WTC11 (cell line): ENCODE measurements around the gene MCRS1. TPM values are rescaled to one million over a fixed set of nuclear protein-coding genes. Genes with fewer than 3 reads are reported as not detected.
A peak's percentile ranks its signal among the peaks of the same experiment; 100 is the strongest.
"Not testable (repeated sequence)": the region's sequence is repeated elsewhere in the genome, so short reads cannot be mapped to it uniquely, and the experiment has no call there.

ENCODE experiments used
- ATAC-seq: fragments of 200-7000 bp; cut with Tn5 transposase; 2 replicates; pipeline ENCODE4 v1.10.0; 2021; ENCODE audit warnings: mild to moderate bottlenecking, moderate library complexity
- CTCF ChIA-PET: fragments of 300-600 bp; sonication (Branson Sonifier 250); formaldehyde crosslinking; loops from one replicate; lab custom pipeline; 2021; ENCODE audit warnings: antibody characterized with exemption; lab: Charles Lee
- POLR2A ChIA-PET: fragments of 350-600 bp; sonication (Branson Sonifier 250); formaldehyde crosslinking; loops from one replicate; lab custom pipeline; 2021; ENCODE audit warnings: antibody characterized with exemption; lab: Charles Lee
- DNase-seq: peaks from one replicate; pipeline ENCODE4 v3.0.0; 2021; ENCODE audit warnings: low spot score
- H3K27ac Mint-ChIP-seq: 2 replicates; pipeline ENCODE4 v1.8.0; 2021; ENCODE audit warnings: mixed read lengths
- H3K27me3 Mint-ChIP-seq: 2 replicates; pipeline ENCODE4 v1.8.0; 2021; ENCODE audit warnings: low read depth, mild to moderate bottlenecking, moderate library complexity, mixed read lengths
- H3K36me3 Mint-ChIP-seq: 2 replicates; pipeline ENCODE4 v1.8.0; 2021; ENCODE audit warnings: mixed read lengths
- H3K4me1 Mint-ChIP-seq: 2 replicates; pipeline ENCODE4 v1.8.0; 2022; ENCODE audit warnings: mixed read lengths
- H3K4me3 Mint-ChIP-seq: 2 replicates; pipeline ENCODE4 v1.8.0; 2021; ENCODE audit warnings: mild to moderate bottlenecking, moderate library complexity, mixed read lengths
- H3K9me3 Mint-ChIP-seq: 2 replicates; pipeline ENCODE4 v1.8.0; 2021; ENCODE audit warnings: mixed read lengths
- ATF6 ChIP-seq: sonication (generic); formaldehyde crosslinking; IDR thresholded peaks from 2 replicates; pipeline ENCODE4 v1.8.1; 2023; ENCODE audit warnings: mild to moderate bottlenecking, missing genetic modification reagents
- CREM ChIP-seq: sonication (generic); formaldehyde crosslinking; IDR thresholded peaks from 2 replicates; pipeline ENCODE4 v1.8.1; 2022; ENCODE audit warnings: mild to moderate bottlenecking, missing genetic modification reagents, moderate library complexity
- EMX1 ChIP-seq: fragments of 250-450 bp; sonication (Bioruptor Pico); IDR thresholded peaks from 2 replicates; pipeline ENCODE4 v1.8.0; 2021; ENCODE audit warnings: mild to moderate bottlenecking
- ETV6 ChIP-seq: sonication (generic); formaldehyde crosslinking; IDR thresholded peaks from 2 replicates; pipeline ENCODE4 v1.8.1; 2022; ENCODE audit warnings: mild to moderate bottlenecking, missing genetic modification reagents
- GTF2I ChIP-seq: fragments of 250-450 bp; sonication (Bioruptor Pico); conservative IDR thresholded peaks from 2 replicates; pipeline ENCODE4 v1.4.0; 2021; ENCODE audit warnings: mild to moderate bottlenecking
- HMGXB4 ChIP-seq: sonication (generic); formaldehyde crosslinking; IDR thresholded peaks from 2 replicates; pipeline ENCODE4 v1.8.1; 2023; ENCODE audit warnings: mild to moderate bottlenecking, moderate library complexity, missing genetic modification reagents
- IRF1 ChIP-seq: sonication (generic); formaldehyde crosslinking; IDR thresholded peaks from 2 replicates; pipeline ENCODE4 v1.8.0; 2023; ENCODE audit warnings: missing genetic modification reagents
- JAZF1 ChIP-seq: fragments of 250-450 bp; sonication (Bioruptor Pico); IDR thresholded peaks from 2 replicates; pipeline ENCODE4 v1.9.0; 2021; ENCODE audit warnings: moderate library complexity, mild to moderate bottlenecking, inconsistent platforms
- KAT7 ChIP-seq: sonication (generic); formaldehyde crosslinking; IDR thresholded peaks from 2 replicates; pipeline ENCODE4 v1.8.1; 2023; ENCODE audit warnings: missing genetic modification reagents, mild to moderate bottlenecking, borderline replicate concordance
- MAX ChIP-seq: sonication (generic); formaldehyde crosslinking; IDR thresholded peaks from 2 replicates; pipeline ENCODE4 v1.8.0; 2022; ENCODE audit warnings: mild to moderate bottlenecking, missing genetic modification reagents
- MYBL2 ChIP-seq: sonication (generic); formaldehyde crosslinking; IDR thresholded peaks from 2 replicates; pipeline ENCODE4 v1.8.1; 2023; ENCODE audit warnings: mild to moderate bottlenecking, moderate library complexity, missing genetic modification reagents
- RELA ChIP-seq: sonication (generic); formaldehyde crosslinking; IDR thresholded peaks from 2 replicates; pipeline ENCODE4 v1.8.1; 2022; ENCODE audit warnings: missing genetic modification reagents, mild to moderate bottlenecking, borderline replicate concordance
- TEAD1 ChIP-seq: sonication (generic); formaldehyde crosslinking; IDR thresholded peaks from 2 replicates; pipeline ENCODE4 v1.8.0; 2022; ENCODE audit warnings: mild to moderate bottlenecking, missing genetic modification reagents
- TP53 ChIP-seq: sonication (generic); formaldehyde crosslinking; IDR thresholded peaks from 2 replicates; pipeline ENCODE4 v1.8.1; 2023; ENCODE audit warnings: mild to moderate bottlenecking, missing genetic modification reagents
- USF2 ChIP-seq: sonication (generic); formaldehyde crosslinking; IDR thresholded peaks from 2 replicates; pipeline ENCODE4 v1.8.1; 2023; ENCODE audit warnings: mild to moderate bottlenecking, missing genetic modification reagents, moderate library complexity
- ZBTB21 ChIP-seq: sonication (generic); formaldehyde crosslinking; IDR thresholded peaks from 2 replicates; pipeline ENCODE4 v1.8.1; 2023; ENCODE audit warnings: mild to moderate bottlenecking, missing genetic modification reagents, borderline replicate concordance
- ZNF512 ChIP-seq: sonication (generic); formaldehyde crosslinking; IDR thresholded peaks from 2 replicates; pipeline ENCODE4 v1.8.1; 2022; ENCODE audit warnings: missing genetic modification reagents, borderline replicate concordance
- total RNA-seq: library from RNA; stranded (reverse); gene quantifications from 3 replicates; pipeline ENCODE4 v1.2.3, GENCODE V29; 2021

The MCRS1 gene
- total RNA-seq, 1 experiment from 2014 or later, result 105 TPM

- no peak for TF ChIP-seq TEAD1 (CRISPR knock-in tag)
- TF ChIP-seq USF2 (CRISPR knock-in tag), result no peak
- no peak for TF ChIP-seq ZBTB21 (CRISPR knock-in tag)
- no peak for TF ChIP-seq MYBL2 (CRISPR knock-in tag)
- no peak for TF ChIP-seq MAX
- peak; percentile 47 for ATAC-seq
- CTCF ChIA-PET, result interaction anchor here (0.7 to 2.3 kb wide), 6 partner anchors 14 to 54 kb away, joined by 3 to 11 read pairs (median 4); partner anchors contain the start of gene PRPF40B
- Mint-ChIP-seq H3K4me1 (0 out of 2 replicates have a peak, but pooled peaks cover 2% of the 10 kb centered on the region), H3K4me3 (no peak overlapping the region), H3K27ac (no peak overlapping the region), H3K9me3 (peaks cover 2% of the 10 kb centered on the region; the same call in 1 of the 2 replicates), H3K27me3 (peaks cover 15% of the 10 kb centered on the region), H3K36me3 (no peaks in the 10 kb centered on the region)
- POLR2A ChIA-PET, result no interaction called here
- DNase-seq, result no peak
Observed at GRCh38 chr12:49609059-49609874, 41.3 kb upstream of the MCRS1 start.

GRCh38 chr12:49605539-49605938, 37.6 kb upstream of the MCRS1 start, which contains the start of gene FAM186B:
FAM186B (minus strand) TSS chr12:49605639; CDS start chr12:49605477, 162 bp downstream.
- H3K4me1 Mint-ChIP-seq, H3K4me3 Mint-ChIP-seq, ATAC-seq, H3K36me3 Mint-ChIP-seq, DNase-seq, H3K27ac Mint-ChIP-seq, H3K9me3 Mint-ChIP-seq, POLR2A ChIA-PET: not testable (repeated sequence)
- H3K27me3 Mint-ChIP-seq, result peaks cover 19% of the 10 kb centered on the region
- CTCF ChIA-PET, result interaction anchor here (0.6 to 6.9 kb wide), 6 partner anchors 18 to 627 kb away, joined by 3 to 44 read pairs (median 4); partner anchors contain the start of gene PRPF40B

- no peaks in the 10 kb centered on the region for H3K9me3 Mint-ChIP-seq
- TF ChIP-seq IRF1 (CRISPR knock-in tag) (no peak), TP53 (CRISPR knock-in tag) (no peak), RELA (CRISPR knock-in tag) (no peak), ETV6 (CRISPR knock-in tag) (no peak), EMX1 (no peak), ATF6 (no peak), JAZF1 (CRISPR knock-in tag) (no peak), KAT7 (CRISPR knock-in tag) (no peak), ZNF512 (CRISPR knock-in tag) (no peak), HMGXB4 (CRISPR knock-in tag) (no peak), CREM (no peak), GTF2I (CRISPR knock-in tag) (no peak)
- TF ChIP-seq, all 79 proteins: peak for 0
- H3K27ac Mint-ChIP-seq, result no peak overlapping the region
- H3K36me3 Mint-ChIP-seq, result no peaks in the 10 kb centered on the region
- CTCF ChIA-PET, result interaction anchor here (0.6 to 6.9 kb wide), 6 partner anchors 19 to 626 kb away, joined by 3 to 44 read pairs (median 4); partner anchors contain the start of gene PRPF40B
- DNase-seq (no peak), ATAC-seq (no peak)
- POLR2A ChIA-PET, result no interaction called here
- peaks cover 19% of the 10 kb centered on the region for H3K27me3 Mint-ChIP-seq
- H3K4me1 Mint-ChIP-seq, result 0 out of 2 replicates have a peak, but pooled peaks cover 2% of the 10 kb centered on the region
- H3K4me3 Mint-ChIP-seq, result no peak overlapping the region
Observed at GRCh38 chr12:49604856-49605255, 36.9 kb upstream of the MCRS1 start.
